ENCODE results near the gene PHACTR1.
"Not testable (repeated sequence)": the region's sequence is repeated elsewhere in the genome, so short reads cannot be mapped to it uniquely, and the experiment has no call there.

PHACTR1 gene

DNA sequence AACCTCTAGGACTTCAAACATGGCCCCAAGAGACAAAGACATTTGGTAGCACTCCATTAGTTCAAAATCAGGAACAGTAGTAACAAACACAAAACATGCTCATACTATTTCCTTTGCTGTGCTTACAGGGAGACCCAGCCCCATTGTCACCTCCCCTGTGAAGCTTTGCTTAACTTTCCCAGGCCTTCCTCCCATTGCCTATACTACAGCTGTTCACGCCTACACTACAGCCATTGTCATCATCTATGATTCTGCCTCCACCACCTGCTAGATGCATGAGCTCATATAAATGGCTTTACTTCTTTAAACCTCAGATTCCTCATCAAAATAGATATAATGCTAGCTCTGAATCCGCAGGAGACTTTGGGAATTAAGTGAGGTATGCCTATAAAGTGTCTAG, 8.7 kb downstream of the PHACTR1 start:
- H2BK5ac ChIP-seq (ENCODE audit: low read length) = no peak overlapping the region
- H4K8ac ChIP-seq (ENCODE audit: low read depth, low read length) = no peak overlapping the region

DNA sequence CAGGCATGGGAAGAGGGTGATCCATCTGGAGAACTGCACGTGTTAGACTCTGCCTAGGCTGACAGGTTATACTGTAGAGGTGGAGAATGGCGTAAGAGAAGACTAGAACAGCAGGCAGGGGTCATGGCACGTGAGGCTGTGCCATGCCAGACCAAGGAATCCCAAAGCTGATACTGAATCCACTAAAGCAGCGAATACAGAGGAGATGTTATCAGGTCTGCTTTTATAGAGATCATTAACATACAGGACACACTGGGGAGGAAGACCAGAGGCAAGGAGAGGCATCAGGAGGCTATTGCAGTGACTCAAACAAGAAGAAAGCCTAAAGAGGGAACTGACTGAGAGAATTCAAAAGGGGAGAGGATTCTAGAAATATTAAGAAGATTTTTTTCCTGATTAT, 12.9 kb downstream of the PHACTR1 start:
- H3K4me1 ChIP-seq (ENCODE audit: control insufficient read depth in 2 of 2, insufficient read depth in 1 of 2, low read depth in 1 of 2, low read length in 2 of 2) = no peaks in the 10 kb centered on the region
- no peak overlapping the region for H2BK5ac ChIP-seq (ENCODE audit: low read length)
- no peak overlapping the region for H2AK5ac ChIP-seq (ENCODE audit: low read depth, low read length)
- H3K36me3 ChIP-seq (replicated peaks in 1 of 2; ENCODE audit: control insufficient read depth in 2 of 2, insufficient read depth in 2 of 2, low read length in 2 of 2) = no peaks in the 10 kb centered on the region
- no peaks in the 10 kb centered on the region for H3K9me3 ChIP-seq (replicated peaks in 1 of 2; ENCODE audit: control insufficient read depth in 2 of 2, insufficient read depth in 1 of 2, low read depth in 1 of 2, low read length in 2 of 2)
- no peak overlapping the region for H3K4ac ChIP-seq (ENCODE audit: low read length)
- no peak overlapping the region for H3K18ac ChIP-seq (ENCODE audit: low read length)
- no peak overlapping the region for H3K4me3 ChIP-seq (ENCODE audit: low read length in 2 of 2)
- no peak overlapping the region for H2BK15ac ChIP-seq (ENCODE audit: low read length)
- H2BK12ac ChIP-seq (ENCODE audit: low read length) = no peak overlapping the region
- WGBS, 2 donors (ENCODE audit: extremely low coverage in 2 of 2, insufficient read length in 2 of 2, insufficient replicate concordance in 1 of 2) = no CpG with 5 or more reads among the region's 4 CpGs
- H3K14ac ChIP-seq (ENCODE audit: low read length) = no peak overlapping the region
- no peak overlapping the region for H2BK120ac ChIP-seq (ENCODE audit: low read depth, low read length)
- H3K27me3 ChIP-seq (ENCODE audit: control insufficient read depth in 3 of 3, insufficient read depth in 3 of 3, low read depth in 1 of 3, low read length in 3 of 3) = no peaks in the 10 kb centered on the region
- no peaks in the 10 kb centered on the region for H3K79me1 ChIP-seq (ENCODE audit: low read depth, low read length)
- H3K23ac ChIP-seq (ENCODE audit: low read depth, low read length, poor library complexity) = no peak overlapping the region
- H2AFZ ChIP-seq (ENCODE audit: low read length) = no peak overlapping the region
- H3K27ac ChIP-seq (replicated peaks; ENCODE audit: low read length) = no peak overlapping the region
- H3K9ac ChIP-seq (ENCODE audit: low read depth, low read length, poor library complexity) = no peak overlapping the region
- no peak overlapping the region for H4K8ac ChIP-seq (ENCODE audit: low read depth, low read length)
- H4K91ac ChIP-seq (ENCODE audit: low read depth, low read length, poor library complexity) = no peak overlapping the region
- H3K4me2 ChIP-seq (ENCODE audit: insufficient read depth, low read length, poor library complexity, severe bottlenecking) = no peak overlapping the region
- DNase-seq (ENCODE audit: low spot score) = no peak

More for the DNA sequence above, 8.7 kb downstream of the PHACTR1 start:
- no peak overlapping the region for H2BK120ac ChIP-seq (ENCODE audit: low read depth, low read length)
- H3K9ac ChIP-seq (ENCODE audit: low read depth, low read length, poor library complexity) = no peak overlapping the region
- H4K91ac ChIP-seq (ENCODE audit: low read depth, low read length, poor library complexity) = no peak overlapping the region
- H3K27ac ChIP-seq (replicated peaks; ENCODE audit: low read length) = no peak overlapping the region
- no peaks in the 10 kb centered on the region for H3K27me3 ChIP-seq (ENCODE audit: control insufficient read depth in 3 of 3, insufficient read depth in 3 of 3, low read depth in 1 of 3, low read length in 3 of 3)
- DNase-seq (ENCODE audit: low spot score) = no peak
- no peak overlapping the region for H3K18ac ChIP-seq (ENCODE audit: low read length)
- H3K23ac ChIP-seq (ENCODE audit: low read depth, low read length, poor library complexity) = no peak overlapping the region
- H3K36me3 ChIP-seq (replicated peaks in 1 of 2; ENCODE audit: control insufficient read depth in 2 of 2, insufficient read depth in 2 of 2, low read length in 2 of 2) = no peaks in the 10 kb centered on the region
- no CpG with 5 or more reads among the region's 2 CpGs for WGBS, 2 donors (ENCODE audit: extremely low coverage in 2 of 2, insufficient read length in 2 of 2, insufficient replicate concordance in 1 of 2)
- H3K4me1 ChIP-seq (ENCODE audit: control insufficient read depth in 2 of 2, insufficient read depth in 1 of 2, low read depth in 1 of 2, low read length in 2 of 2) = no peaks in the 10 kb centered on the region
- H2BK15ac ChIP-seq (ENCODE audit: low read length) = no peak overlapping the region
- no peak overlapping the region for H2AK5ac ChIP-seq (ENCODE audit: low read depth, low read length)
- no peak overlapping the region for H3K4me2 ChIP-seq (ENCODE audit: insufficient read depth, low read length, poor library complexity, severe bottlenecking)
- no peaks in the 10 kb centered on the region for H3K79me1 ChIP-seq (ENCODE audit: low read depth, low read length)
- no peak overlapping the region for H3K4me3 ChIP-seq (ENCODE audit: low read length in 2 of 2)
- H3K14ac ChIP-seq (ENCODE audit: low read length) = no peak overlapping the region
- H3K9me3 ChIP-seq (replicated peaks in 1 of 2; ENCODE audit: control insufficient read depth in 2 of 2, insufficient read depth in 1 of 2, low read depth in 1 of 2, low read length in 2 of 2) = no peaks in the 10 kb centered on the region
- no peak overlapping the region for H2AFZ ChIP-seq (ENCODE audit: low read length)
- no peak overlapping the region for H3K4ac ChIP-seq (ENCODE audit: low read length)
- no peak overlapping the region for H2BK12ac ChIP-seq (ENCODE audit: low read length)

DNA sequence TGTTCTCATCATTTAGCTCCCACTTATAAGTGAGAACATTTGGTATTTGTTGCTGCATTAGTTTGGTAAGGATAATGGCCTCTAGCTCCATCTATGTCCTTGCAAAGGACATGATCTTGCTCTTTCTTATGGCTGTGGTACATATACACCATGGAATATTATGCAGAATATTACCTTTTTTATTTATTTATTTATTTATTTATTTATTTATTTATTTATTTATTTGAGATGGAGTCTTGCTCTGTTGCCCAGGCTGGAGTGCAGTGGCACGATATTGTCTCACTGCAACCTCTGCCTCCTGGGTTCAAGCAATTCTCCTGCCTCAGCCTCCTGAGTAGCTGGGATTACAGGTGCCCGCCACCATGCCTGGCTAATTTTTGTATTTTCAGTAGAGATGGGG, 14.2 kb downstream of the PHACTR1 start:
- WGBS, 2 donors (ENCODE audit: extremely low coverage in 2 of 2, insufficient read length in 2 of 2, insufficient replicate concordance in 1 of 2) = no CpG with 5 or more reads among the region's 2 CpGs

DNA sequence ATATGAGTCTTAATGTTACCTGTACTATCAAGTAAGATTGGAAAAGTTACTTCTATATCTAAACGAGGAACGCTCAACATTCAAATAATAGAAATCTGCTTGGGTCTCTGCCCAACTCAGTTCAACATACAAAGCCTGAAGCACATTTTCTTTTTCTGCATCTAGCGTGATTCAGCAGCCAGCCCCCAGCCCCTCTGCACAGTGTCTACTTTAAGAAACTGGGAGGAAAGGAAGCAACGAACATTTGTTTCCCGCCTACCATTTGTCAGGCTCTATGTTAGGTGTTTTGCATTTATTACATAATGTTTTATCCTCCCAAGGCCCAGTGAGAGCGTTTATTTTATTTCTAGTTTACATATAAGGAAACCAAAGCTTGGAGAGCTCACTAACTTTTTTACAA, 17.3 kb downstream of the PHACTR1 start:
- H3K27ac ChIP-seq (replicated peaks; ENCODE audit: low read length) = no peak overlapping the region
- no CpG with 5 or more reads among the region's 6 CpGs for WGBS, 2 donors (ENCODE audit: extremely low coverage in 2 of 2, insufficient read length in 2 of 2, insufficient replicate concordance in 1 of 2)
- H3K9ac ChIP-seq (ENCODE audit: low read depth, low read length, poor library complexity) = no peak overlapping the region
- H2BK120ac ChIP-seq (ENCODE audit: low read depth, low read length) = no peak overlapping the region
- H3K27me3 ChIP-seq (ENCODE audit: control insufficient read depth in 3 of 3, insufficient read depth in 3 of 3, low read depth in 1 of 3, low read length in 3 of 3) = no peaks in the 10 kb centered on the region
- no peak overlapping the region for H3K14ac ChIP-seq (ENCODE audit: low read length)
- H4K91ac ChIP-seq (ENCODE audit: low read depth, low read length, poor library complexity) = no peak overlapping the region
- H3K36me3 ChIP-seq (replicated peaks in 1 of 2; ENCODE audit: control insufficient read depth in 2 of 2, insufficient read depth in 2 of 2, low read length in 2 of 2) = no peaks in the 10 kb centered on the region
- no peak overlapping the region for H2BK12ac ChIP-seq (ENCODE audit: low read length)
- no peaks in the 10 kb centered on the region for H3K79me1 ChIP-seq (ENCODE audit: low read depth, low read length)
- no peak overlapping the region for H2AFZ ChIP-seq (ENCODE audit: low read length)
- H2BK5ac ChIP-seq (ENCODE audit: low read length) = no peak overlapping the region
- no peak overlapping the region for H4K8ac ChIP-seq (ENCODE audit: low read depth, low read length)
- H3K9me3 ChIP-seq (replicated peaks in 1 of 2; ENCODE audit: control insufficient read depth in 2 of 2, insufficient read depth in 1 of 2, low read depth in 1 of 2, low read length in 2 of 2) = no peaks in the 10 kb centered on the region
- no peak overlapping the region for H3K18ac ChIP-seq (ENCODE audit: low read length)
- H2AK5ac ChIP-seq (ENCODE audit: low read depth, low read length) = no peak overlapping the region
- H3K4me2 ChIP-seq (ENCODE audit: insufficient read depth, low read length, poor library complexity, severe bottlenecking) = no peak overlapping the region
- no peak overlapping the region for H2BK15ac ChIP-seq (ENCODE audit: low read length)
- no peak overlapping the region for H3K4ac ChIP-seq (ENCODE audit: low read length)
- DNase-seq (ENCODE audit: low spot score) = no peak
- no peak overlapping the region for H3K4me3 ChIP-seq (ENCODE audit: low read length in 2 of 2)
- no peaks in the 10 kb centered on the region for H3K4me1 ChIP-seq (ENCODE audit: control insufficient read depth in 2 of 2, insufficient read depth in 1 of 2, low read depth in 1 of 2, low read length in 2 of 2)
- H3K23ac ChIP-seq (ENCODE audit: low read depth, low read length, poor library complexity) = no peak overlapping the region

More for the DNA sequence above, 14.2 kb downstream of the PHACTR1 start:
- not testable (repeated sequence) for H3K23ac ChIP-seq (ENCODE audit: low read depth, low read length, poor library complexity); H3K27ac ChIP-seq (replicated peaks; ENCODE audit: low read length); H2AFZ ChIP-seq (ENCODE audit: low read length); H2BK15ac ChIP-seq (ENCODE audit: low read length); H3K4ac ChIP-seq (ENCODE audit: low read length); H3K14ac ChIP-seq (ENCODE audit: low read length); H3K9ac ChIP-seq (ENCODE audit: low read depth, low read length, poor library complexity); H2BK120ac ChIP-seq (ENCODE audit: low read depth, low read length); H3K4me3 ChIP-seq (ENCODE audit: low read length in 2 of 2); H2BK12ac ChIP-seq (ENCODE audit: low read length); H3K27me3 ChIP-seq (ENCODE audit: control insufficient read depth in 3 of 3, insufficient read depth in 3 of 3, low read depth in 1 of 3, low read length in 3 of 3); H3K4me2 ChIP-seq (ENCODE audit: insufficient read depth, low read length, poor library complexity, severe bottlenecking); H4K8ac ChIP-seq (ENCODE audit: low read depth, low read length); H3K18ac ChIP-seq (ENCODE audit: low read length); H3K79me1 ChIP-seq (ENCODE audit: low read depth, low read length); H2BK5ac ChIP-seq (ENCODE audit: low read length); H3K4me1 ChIP-seq (ENCODE audit: control insufficient read depth in 2 of 2, insufficient read depth in 1 of 2, low read depth in 1 of 2, low read length in 2 of 2); DNase-seq (ENCODE audit: low spot score); H3K9me3 ChIP-seq (replicated peaks in 1 of 2; ENCODE audit: control insufficient read depth in 2 of 2, insufficient read depth in 1 of 2, low read depth in 1 of 2, low read length in 2 of 2); H3K36me3 ChIP-seq (replicated peaks in 1 of 2; ENCODE audit: control insufficient read depth in 2 of 2, insufficient read depth in 2 of 2, low read length in 2 of 2); H4K91ac ChIP-seq (ENCODE audit: low read depth, low read length, poor library complexity); H2AK5ac ChIP-seq (ENCODE audit: low read depth, low read length)
